SK-N-SH treated with all-trans-retinoic acid at 6 μM for 48 hours (cell line): ENCODE measurements around the gene ECE2.

Source experiments
- OSR1 ChIP-seq: fragments of 250-450 bp; sonication (Bioruptor Pico); IDR thresholded peaks from 2 replicates; pipeline ENCODE4 v1.8.0; 2022; ENCODE audit warnings: moderate library complexity, mild to moderate bottlenecking, inconsistent platforms
- PATZ1 ChIP-seq: fragments of 250-450 bp; sonication (Bioruptor Pico); IDR thresholded peaks from 2 replicates; pipeline ENCODE4 v1.8.0; 2020; ENCODE audit warnings: mild to moderate bottlenecking, moderate library complexity, borderline replicate concordance
- ZC3H10 ChIP-seq: fragments of 250-450 bp; sonication (Bioruptor Pico); IDR thresholded peaks from 2 replicates; pipeline ENCODE4 v1.5.1; 2021; ENCODE audit warnings: mild to moderate bottlenecking, moderate library complexity
- ZFP3 ChIP-seq: fragments of 250-450 bp; sonication (Bioruptor Pico); IDR thresholded peaks from 2 replicates; pipeline ENCODE4 v1.5.0; 2020; ENCODE audit warnings: mild to moderate bottlenecking, moderate library complexity
- TF ChIP-seq, protein P1 (sequence below): fragments of 250-450 bp; sonication (Bioruptor Pico); IDR thresholded peaks from 2 replicates; pipeline ENCODE4 v1.5.1; 2021; ENCODE audit warnings: mild to moderate bottlenecking, moderate library complexity

DNA sequence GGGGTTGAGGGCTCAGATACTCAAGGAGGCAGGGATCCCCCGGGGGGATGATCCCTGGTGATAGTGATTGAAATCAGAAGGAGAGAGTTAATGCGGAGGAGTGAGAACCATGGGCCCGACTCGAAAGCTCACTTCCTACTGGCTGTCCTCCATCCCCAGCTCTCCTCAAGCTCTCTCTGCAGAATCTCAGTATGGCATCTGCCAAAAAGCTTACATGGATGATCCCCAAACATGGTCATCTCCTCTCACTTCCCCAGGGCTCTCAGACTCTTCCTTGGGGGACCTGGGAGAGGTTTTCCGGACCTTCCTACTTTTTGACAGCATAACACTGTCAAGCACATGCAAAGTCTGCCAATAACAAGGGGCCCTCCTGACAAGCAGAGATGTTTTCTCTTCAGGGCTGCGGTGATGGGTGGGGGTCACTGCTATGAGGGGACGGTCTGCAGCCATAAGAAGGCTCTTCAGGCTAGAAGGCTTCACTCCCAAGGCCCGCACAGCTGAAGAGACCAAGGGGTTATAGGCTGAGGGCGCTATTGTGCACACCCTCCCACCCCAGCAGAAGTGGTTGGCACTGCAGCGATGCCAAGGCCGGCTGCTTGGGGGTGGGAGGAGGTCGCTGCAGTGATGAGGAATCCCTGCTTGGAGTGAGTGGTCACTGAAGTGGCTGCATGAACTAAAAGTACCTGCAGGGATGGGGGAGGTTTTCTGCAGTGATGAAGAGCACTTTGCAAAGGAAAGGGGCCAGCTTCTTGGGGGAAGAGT lies 47.3 kb upstream of the ECE2 start:
- TF ChIP-seq ZC3H10 (CRISPR knock-in tag) (no peak), OSR1 (no peak), ZFP3 (no peak), PATZ1 (CRISPR knock-in tag) (no peak)
- TF ChIP-seq, protein P1, sequence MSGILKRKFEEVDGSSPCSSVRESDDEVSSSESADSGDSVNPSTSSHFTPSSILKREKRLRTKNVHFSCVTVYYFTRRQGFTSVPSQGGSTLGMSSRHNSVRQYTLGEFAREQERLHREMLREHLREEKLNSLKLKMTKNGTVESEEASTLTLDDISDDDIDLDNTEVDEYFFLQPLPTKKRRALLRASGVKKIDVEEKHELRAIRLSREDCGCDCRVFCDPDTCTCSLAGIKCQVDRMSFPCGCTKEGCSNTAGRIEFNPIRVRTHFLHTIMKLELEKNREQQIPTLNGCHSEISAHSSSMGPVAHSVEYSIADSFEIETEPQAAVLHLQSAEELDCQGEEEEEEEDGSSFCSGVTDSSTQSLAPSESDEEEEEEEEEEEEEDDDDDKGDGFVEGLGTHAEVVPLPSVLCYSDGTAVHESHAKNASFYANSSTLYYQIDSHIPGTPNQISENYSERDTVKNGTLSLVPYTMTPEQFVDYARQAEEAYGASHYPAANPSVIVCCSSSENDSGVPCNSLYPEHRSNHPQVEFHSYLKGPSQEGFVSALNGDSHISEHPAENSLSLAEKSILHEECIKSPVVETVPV (CRISPR knock-in tag), result no peak
